ENCODE results near the gene GAS2L2. TPM values are rescaled to one million over a fixed set of nuclear protein-coding genes. Genes with fewer than 3 reads are reported as not detected.
A peak's percentile ranks its signal among the peaks of the same experiment; 100 is the strongest.

Gene GAS2L2
- total RNA-seq, 1 donor from 2014 or later, result not detected

DNA sequence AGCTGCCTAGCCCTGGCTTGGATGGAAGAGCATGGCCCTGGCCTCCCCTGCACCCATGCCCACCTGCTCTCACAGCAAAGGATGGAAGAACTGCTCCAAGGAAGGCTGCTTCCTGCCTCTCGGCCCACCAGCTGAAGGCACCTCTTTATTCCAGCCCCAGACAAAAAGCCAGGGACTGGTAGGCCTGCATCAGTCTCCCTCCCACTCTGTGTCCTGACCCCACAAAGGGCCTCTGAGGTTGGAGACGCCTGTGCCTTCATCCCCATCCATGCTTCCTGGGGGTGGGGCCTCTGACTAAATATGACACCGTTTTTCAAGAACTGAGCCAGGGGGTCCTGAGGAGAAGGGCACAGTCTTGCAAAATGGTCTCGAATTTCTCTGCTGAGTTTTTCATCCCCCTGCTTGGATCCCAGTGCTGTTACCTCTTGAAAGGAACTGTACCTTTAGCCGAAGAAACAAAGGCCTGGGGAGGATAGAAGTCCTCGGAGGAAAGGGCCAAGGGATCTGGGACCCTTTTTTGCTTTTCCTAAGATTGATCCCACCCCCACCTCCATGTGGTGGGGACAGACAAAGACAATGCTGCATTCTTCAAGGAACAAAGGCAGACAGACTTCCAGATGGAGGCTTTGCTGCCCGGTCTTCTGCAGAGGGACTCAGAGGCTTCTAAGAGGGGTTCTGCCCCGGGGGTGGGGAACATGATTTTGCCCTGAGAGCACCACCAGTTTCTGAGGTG, 12.9 kb upstream of the GAS2L2 start:
- TF ChIP-seq, protein P1, sequence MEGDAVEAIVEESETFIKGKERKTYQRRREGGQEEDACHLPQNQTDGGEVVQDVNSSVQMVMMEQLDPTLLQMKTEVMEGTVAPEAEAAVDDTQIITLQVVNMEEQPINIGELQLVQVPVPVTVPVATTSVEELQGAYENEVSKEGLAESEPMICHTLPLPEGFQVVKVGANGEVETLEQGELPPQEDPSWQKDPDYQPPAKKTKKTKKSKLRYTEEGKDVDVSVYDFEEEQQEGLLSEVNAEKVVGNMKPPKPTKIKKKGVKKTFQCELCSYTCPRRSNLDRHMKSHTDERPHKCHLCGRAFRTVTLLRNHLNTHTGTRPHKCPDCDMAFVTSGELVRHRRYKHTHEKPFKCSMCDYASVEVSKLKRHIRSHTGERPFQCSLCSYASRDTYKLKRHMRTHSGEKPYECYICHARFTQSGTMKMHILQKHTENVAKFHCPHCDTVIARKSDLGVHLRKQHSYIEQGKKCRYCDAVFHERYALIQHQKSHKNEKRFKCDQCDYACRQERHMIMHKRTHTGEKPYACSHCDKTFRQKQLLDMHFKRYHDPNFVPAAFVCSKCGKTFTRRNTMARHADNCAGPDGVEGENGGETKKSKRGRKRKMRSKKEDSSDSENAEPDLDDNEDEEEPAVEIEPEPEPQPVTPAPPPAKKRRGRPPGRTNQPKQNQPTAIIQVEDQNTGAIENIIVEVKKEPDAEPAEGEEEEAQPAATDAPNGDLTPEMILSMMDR (IDR thresholded peaks at IDR 0.05; ENCODE audit: insufficient read depth, low read length, severe bottlenecking), result no peak
- DNase-seq (ENCODE audit: low read depth) (no peak), FAIRE-seq (no peak)
- Histone ChIP-seq H3K36me3 (ENCODE audit: control insufficient read depth, insufficient read depth, low read length) (no peaks in the 10 kb centered on the region), H3K27me3 (ENCODE audit: control insufficient read depth, insufficient read depth, low read length) (no peaks in the 10 kb centered on the region), H3K4me3 (ENCODE audit: low read depth, low read length) (no peak overlapping the region)

DNA sequence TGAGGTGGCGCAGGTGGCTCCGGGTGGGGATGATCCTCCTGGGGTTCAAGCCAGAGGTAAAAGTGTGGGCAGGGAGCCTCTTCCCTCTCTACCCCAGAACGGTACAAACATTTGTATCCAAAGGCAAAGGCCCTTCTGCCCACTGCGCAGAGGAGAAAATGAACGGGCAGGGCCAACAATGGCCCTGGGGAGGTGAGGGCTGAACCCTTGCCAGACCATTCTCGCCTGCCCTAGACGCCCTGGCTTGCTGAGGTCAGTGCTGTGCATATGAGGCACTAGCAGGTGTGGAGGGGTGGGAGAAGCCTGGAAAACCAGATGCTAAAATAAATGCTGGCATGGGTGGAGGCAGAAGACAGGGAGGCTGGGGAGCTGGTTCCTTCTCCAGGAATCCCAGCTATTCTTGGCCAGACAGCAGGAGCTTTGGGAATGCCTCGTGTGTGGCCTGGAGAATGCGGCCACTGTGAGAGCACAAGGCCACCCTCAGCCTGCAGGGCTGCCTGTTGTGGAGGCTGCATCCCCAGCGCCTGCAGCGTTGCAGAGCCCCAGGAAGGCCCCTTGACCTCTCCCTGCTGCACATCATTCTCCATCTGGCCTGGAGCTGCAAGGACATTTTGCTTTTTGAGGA, 12.2 kb upstream of the GAS2L2 start:
- TF ChIP-seq, protein P1 (IDR thresholded peaks at IDR 0.05; ENCODE audit: insufficient read depth, low read length, severe bottlenecking), result no peak
- no peaks in the 10 kb centered on the region for H3K27me3 ChIP-seq (ENCODE audit: control insufficient read depth, insufficient read depth, low read length)

DNA sequence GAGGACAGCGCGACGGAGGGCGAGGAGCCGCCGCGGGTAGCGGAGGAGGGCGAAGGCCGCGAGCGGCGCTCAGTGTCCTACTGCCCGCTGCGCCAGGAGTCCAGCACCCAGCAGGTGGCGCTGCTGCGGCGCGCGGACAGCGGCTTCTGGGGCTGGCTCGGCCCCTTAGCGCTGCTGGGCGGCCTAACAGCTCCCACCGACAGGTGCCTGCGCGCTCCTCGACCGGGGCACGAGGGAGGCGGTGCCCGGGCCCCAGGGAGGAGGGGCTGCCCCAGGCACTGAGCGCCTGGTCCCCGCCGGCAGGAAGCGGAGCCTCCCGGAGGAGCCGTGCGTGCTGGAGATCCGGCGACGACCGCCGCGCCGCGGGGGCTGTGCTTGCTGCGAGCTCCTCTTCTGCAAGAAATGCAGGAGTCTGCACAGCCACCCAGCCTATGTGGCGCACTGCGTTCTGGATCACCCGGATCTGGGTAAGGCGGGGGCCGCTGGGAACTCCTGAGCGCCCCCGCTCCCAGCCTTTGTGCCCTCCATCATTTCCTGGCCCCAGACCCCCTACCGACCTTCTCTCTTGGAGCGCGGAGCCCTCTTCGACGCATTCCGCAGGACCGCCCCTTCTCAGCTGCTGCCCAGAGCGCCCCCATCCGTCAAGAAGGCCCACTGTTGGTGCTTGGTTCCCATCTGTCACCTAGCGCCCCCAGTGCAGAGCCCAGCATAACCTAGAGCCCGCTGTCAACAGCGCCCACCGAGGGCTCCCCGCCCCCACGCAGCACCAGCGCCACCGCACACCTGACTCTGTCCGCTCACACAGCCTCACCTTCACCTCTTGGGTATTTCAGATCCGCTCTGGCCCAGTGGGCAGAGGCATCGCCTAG, 11.3 kb upstream of the GAS2L2 start:
- Histone ChIP-seq H3K4me3 (ENCODE audit: low read depth, low read length) (peak overlapping the region; percentile 36), H3K36me3 (ENCODE audit: control insufficient read depth, insufficient read depth, low read length) (no peaks in the 10 kb centered on the region), H3K27me3 (ENCODE audit: control insufficient read depth, insufficient read depth, low read length) (no peaks in the 10 kb centered on the region)
- TF ChIP-seq, protein P1 (IDR thresholded peaks at IDR 0.05; ENCODE audit: insufficient read depth, low read length, severe bottlenecking), result peak; percentile 100
- DNase-seq (ENCODE audit: low read depth) (peak; percentile 66), FAIRE-seq (no peak)

More for the DNA sequence above, 12.2 kb upstream of the GAS2L2 start:
- no peak for FAIRE-seq
- no peak for DNase-seq (ENCODE audit: low read depth)
- Histone ChIP-seq H3K36me3 (ENCODE audit: control insufficient read depth, insufficient read depth, low read length) (no peaks in the 10 kb centered on the region), H3K4me3 (ENCODE audit: low read depth, low read length) (no peak overlapping the region)

DNA sequence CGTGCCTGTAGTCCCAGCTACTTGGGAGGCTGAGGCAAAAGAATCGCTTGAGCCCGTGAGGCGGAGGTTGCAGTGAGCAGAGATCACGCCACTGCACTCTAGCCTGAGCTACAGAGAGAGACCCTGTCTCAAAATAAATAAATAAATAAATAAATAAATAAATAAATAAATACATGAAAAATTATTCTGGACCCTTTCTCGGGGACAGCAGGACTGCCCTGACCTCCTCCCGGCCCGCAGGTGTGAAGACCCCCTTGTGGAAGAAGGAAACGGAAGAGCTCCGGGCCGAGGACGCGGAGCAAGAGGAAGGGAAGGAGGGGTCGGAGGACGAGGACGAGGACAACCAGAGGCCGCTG, 10.7 kb upstream of the GAS2L2 start:
- DNase-seq (ENCODE audit: low read depth), result no peak
- H3K36me3 ChIP-seq (ENCODE audit: control insufficient read depth, insufficient read depth, low read length), result no peaks in the 10 kb centered on the region
- no peaks in the 10 kb centered on the region for H3K27me3 ChIP-seq (ENCODE audit: control insufficient read depth, insufficient read depth, low read length)
- TF ChIP-seq, protein P1 (IDR thresholded peaks at IDR 0.05; ENCODE audit: insufficient read depth, low read length, severe bottlenecking), result no peak
- peak overlapping the region; percentile 36 for H3K4me3 ChIP-seq (ENCODE audit: low read depth, low read length)
- no peak for FAIRE-seq

DNA sequence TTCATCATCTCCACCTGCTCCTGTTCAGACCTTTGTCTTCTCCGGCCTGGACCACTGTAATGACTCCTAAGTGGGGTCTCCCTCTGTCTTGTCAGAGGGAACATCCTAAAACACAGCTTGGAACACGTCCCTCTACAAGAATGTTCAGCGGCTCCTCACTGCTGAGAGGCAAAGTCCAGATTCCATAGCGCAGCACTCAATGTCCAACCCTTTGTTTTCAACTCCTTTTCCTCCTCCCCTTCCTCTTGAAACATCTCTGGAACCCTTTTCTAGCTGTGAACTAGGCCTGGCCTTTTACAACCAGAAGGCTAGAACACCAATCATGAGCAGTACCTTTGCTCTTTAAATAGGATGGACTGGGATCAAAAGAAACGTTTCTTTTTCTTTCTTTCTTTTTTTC, 8.6 kb upstream of the GAS2L2 start:
- no peaks in the 10 kb centered on the region for H3K27me3 ChIP-seq (ENCODE audit: control insufficient read depth, insufficient read depth, low read length)
- FAIRE-seq, result no peak
- H3K4me3 ChIP-seq (ENCODE audit: low read depth, low read length), result no peak overlapping the region
- no peak for DNase-seq (ENCODE audit: low read depth)
- no peaks in the 10 kb centered on the region for H3K36me3 ChIP-seq (ENCODE audit: control insufficient read depth, insufficient read depth, low read length)
- TF ChIP-seq, protein P1 (IDR thresholded peaks at IDR 0.05; ENCODE audit: insufficient read depth, low read length, severe bottlenecking), result no peak

Measured in bronchial epithelial cell (primary cell).